CD4-positive, alpha-beta T cell (primary cell): ENCODE measurements around the gene NOL4. TPM values are rescaled to one million over a fixed set of nuclear protein-coding genes. Genes with fewer than 3 reads are reported as not detected.

Experiments
- ATAC-seq: fragments of 200-7000 bp; cut with Tn5 transposase; one replicate; pipeline ENCODE4 v1.10.0; 2022; ENCODE audit warnings: mild to moderate bottlenecking; ENCODE audit not compliant: poor library complexity
- CTCF ChIA-PET: fragments of 350-600 bp; sonication (Branson Sonifier 250); formaldehyde crosslinking; loops from one replicate; lab custom pipeline; 2021; ENCODE audit warnings: antibody characterized with exemption, inconsistent platforms; lab: Charles Lee
- POLR2A ChIA-PET: fragments of 350-600 bp; sonication (Branson Sonifier 250); formaldehyde crosslinking; loops from one replicate; lab custom pipeline; 2021; ENCODE audit warnings: antibody characterized with exemption, inconsistent platforms; lab: Charles Lee
- DNase-seq, 14 experiments: peaks; one replicate each; pipeline ENCODE4 v3.0.0-alpha.2; 2013 to 2020; ENCODE audit warnings: mixed read lengths in 2 of 14
- H3K27ac ChIP-seq, 2 donors: one replicate each; pipeline versions ENCODE4 v1.5.1 to v1.7.0; 2013; ENCODE audit warnings: low read length in 2 of 2, low read depth in 1 of 2, mild to moderate bottlenecking in 1 of 2
- H3K27me3 ChIP-seq, 2 experiments: 1 replicate in 1 of 2; 2 replicates in 1 of 2; pipeline versions ENCODE4 v1.6.1 to v1.7.0; 2013; ENCODE audit warnings: low read length in 2 of 2, control low read depth in 1 of 2, mild to moderate bottlenecking in 1 of 2, moderate library complexity in 1 of 2; ENCODE audit not compliant: insufficient read depth in 2 of 2, control insufficient read depth in 1 of 2
- H3K36me3 ChIP-seq: one replicate; pipeline ENCODE4 v1.6.1; 2013; ENCODE audit warnings: low read length, control low read depth; ENCODE audit not compliant: insufficient read depth
- H3K4me1 ChIP-seq: one replicate; pipeline ENCODE4 v1.6.1; 2013; ENCODE audit warnings: low read length, control low read depth; ENCODE audit not compliant: insufficient read depth
- H3K4me3 ChIP-seq: one replicate; pipeline ENCODE4 v1.5.1; 2013; ENCODE audit warnings: mild to moderate bottlenecking, low read length, moderate library complexity
- H3K9me3 ChIP-seq, 2 experiments: 1 replicate in 1 of 2; 2 replicates in 1 of 2; pipeline versions ENCODE4 v1.6.1 to v1.7.0; 2013; ENCODE audit warnings: low read length in 2 of 2, mild to moderate bottlenecking in 2 of 2, control low read depth in 1 of 2, moderate library complexity in 1 of 2; ENCODE audit not compliant: control insufficient read depth in 1 of 2, insufficient read depth in 1 of 2
- H3K27ac Mint-ChIP-seq: one replicate; pipeline ENCODE4 v1.8.0; 2020; ENCODE audit warnings: mixed read lengths
- H3K27me3 Mint-ChIP-seq: one replicate; pipeline ENCODE4 v1.8.0; 2021; ENCODE audit warnings: mixed read lengths
- H3K36me3 Mint-ChIP-seq: one replicate; pipeline ENCODE4 v1.8.0; 2021; ENCODE audit warnings: low read depth, mixed read lengths
- H3K4me1 Mint-ChIP-seq: one replicate; pipeline ENCODE4 v1.8.0; 2021; ENCODE audit warnings: low read depth, mixed read lengths
- H3K4me3 Mint-ChIP-seq: one replicate; pipeline ENCODE4 v1.8.0; 2020; ENCODE audit warnings: mild to moderate bottlenecking, mixed read lengths
- H3K9me3 Mint-ChIP-seq: one replicate; pipeline ENCODE4 v1.8.0; 2020; ENCODE audit warnings: mixed read lengths
- CTCF ChIP-seq: fragments of 200-600 bp; IDR thresholded peaks from one replicate; pipeline ENCODE4 v1.8.0; 2022; ENCODE audit warnings: antibody characterized with exemption, mild to moderate bottlenecking
- intact Hi-C, 2 experiments: fragments of 100-400 bp; cut with DNase I in 1 of 2; cut with micrococcal nuclease in 1 of 2; formaldehyde crosslinking; loops; one replicate each; pipeline versions ENCODE4 v1.15.1 to v1.9.0; 2023 to 2025; cut with DNase I, micrococcal nuclease
- total RNA-seq, 174 experiments: library from RNA in 2 of 174; stranded (reverse) in 2 of 174; gene quantifications; one replicate each; pipeline ENCODE4 v1.2.3 and lab custom pipeline; 2021 to 2026

Gene NOL4
- total RNA-seq, 2 experiments from 2014 or later, result not detected

- POLR2A ChIA-PET, result no interaction called here
- H3K36me3 Mint-ChIP-seq, result no peaks in the 10 kb centered on the region
Measured at GRCh38 chr18:34223164-34223892, 1.4 kb downstream of the NOL4 start.

GRCh38 chr18:34222307-34223163, 2.2 kb downstream of the NOL4 start:
- DNase-seq (no peak), ATAC-seq (no peak)
- CTCF ChIA-PET, result no interaction called here
- no peaks in the 10 kb centered on the region for H3K36me3 ChIP-seq
- H3K4me1 Mint-ChIP-seq, result no peaks in the 10 kb centered on the region
- peaks cover 53% of the 10 kb centered on the region for H3K27me3 Mint-ChIP-seq
- POLR2A ChIA-PET, result no interaction called here
- no peak overlapping the region for H3K27ac ChIP-seq
- H3K9me3 Mint-ChIP-seq, result peaks cover 2% of the 10 kb centered on the region
- peaks cover 0 to 34% of the 10 kb centered on the region in 2 experiments for H3K9me3 ChIP-seq
- no peak overlapping the region for H3K4me3 ChIP-seq
- peaks cover 24 to 41% of the 10 kb centered on the region in 2 experiments for H3K27me3 ChIP-seq
- no peaks in the 10 kb centered on the region for H3K4me1 ChIP-seq
- intact Hi-C loops, result no loop called here
- H3K27ac Mint-ChIP-seq, result no peak overlapping the region
- no peaks in the 10 kb centered on the region for H3K36me3 Mint-ChIP-seq
- TF ChIP-seq CTCF, result no peak
- H3K4me3 Mint-ChIP-seq, result no peak overlapping the region

More at GRCh38 chr18:34223164-34223892, 1.4 kb downstream of the NOL4 start:
- DNase-seq (no peak), ATAC-seq (no peak)
- Histone ChIP-seq H3K27ac (no peak overlapping the region), H3K36me3 (no peaks in the 10 kb centered on the region), H3K4me3 (no peak overlapping the region), H3K27me3 (peaks cover 24 to 41% of the 10 kb centered on the region in 2 experiments), H3K9me3 (peaks cover 0 to 34% of the 10 kb centered on the region in 2 experiments), H3K4me1 (no peaks in the 10 kb centered on the region)
- Mint-ChIP-seq H3K4me3 (no peak overlapping the region), H3K4me1 (no peaks in the 10 kb centered on the region), H3K9me3 (peaks cover 6% of the 10 kb centered on the region), H3K27me3 (peaks cover 53% of the 10 kb centered on the region), H3K27ac (no peak overlapping the region)
- intact Hi-C loops, result no loop called here
- CTCF ChIA-PET, result no interaction called here
- no peak for TF ChIP-seq CTCF

GRCh38 chr18:34221971-34222306, 2.8 kb downstream of the NOL4 start:
- Histone ChIP-seq H3K4me3 (no peak overlapping the region), H3K4me1 (no peaks in the 10 kb centered on the region), H3K9me3 (peaks cover 0 to 39% of the 10 kb centered on the region in 2 experiments), H3K36me3 (no peaks in the 10 kb centered on the region), H3K27ac (no peak overlapping the region), H3K27me3 (peaks cover 24 to 41% of the 10 kb centered on the region in 2 experiments)
- no peaks in the 10 kb centered on the region for H3K9me3 Mint-ChIP-seq
- H3K27ac Mint-ChIP-seq, result no peak overlapping the region
- intact Hi-C loops, result no loop called here
- no peaks in the 10 kb centered on the region for H3K4me1 Mint-ChIP-seq
- TF ChIP-seq CTCF, result no peak
- peaks cover 53% of the 10 kb centered on the region for H3K27me3 Mint-ChIP-seq
- ChIA-PET POLR2A (no interaction called here), CTCF (no interaction called here)
- DNase-seq (no peak), ATAC-seq (no peak)
- H3K4me3 Mint-ChIP-seq, result no peak overlapping the region
- no peaks in the 10 kb centered on the region for H3K36me3 Mint-ChIP-seq
